WERI-Rb-1 (cell line): Measurements from ENCODE around the gene KCNH5.

ENCODE experiments used
- DNase-seq: peaks from one replicate; pipeline ENCODE4 v3.0.0-alpha.2; 2020
- H3K27ac ChIP-seq: fragments of 250-450 bp; sonication (Bioruptor Pico); 2 replicates; pipeline ENCODE4 v1.5.1; 2020; ENCODE audit warnings: mild to moderate bottlenecking, moderate library complexity
- H3K27me3 ChIP-seq: fragments of 250-450 bp; sonication (Bioruptor Pico); 2 replicates; pipeline ENCODE4 v1.5.1; 2021; ENCODE audit warnings: mild to moderate bottlenecking, low read depth, moderate library complexity; ENCODE audit not compliant: insufficient read depth, severe bottlenecking
- H3K36me3 ChIP-seq: fragments of 250-450 bp; sonication (Bioruptor Pico); 2 replicates; pipeline ENCODE4 v1.5.1; 2020; ENCODE audit warnings: mild to moderate bottlenecking, moderate library complexity
- H3K4me3 ChIP-seq: 2 replicates; pipeline ENCODE4 v1.5.1; 2011; ENCODE audit warnings: low read depth, mild to moderate bottlenecking, control low read depth, low read length
- H3K9me3 ChIP-seq: fragments of 250-450 bp; sonication (Bioruptor Pico); 2 replicates; pipeline ENCODE4 v1.5.1; 2021; ENCODE audit warnings: mild to moderate bottlenecking, moderate library complexity; ENCODE audit not compliant: severe bottlenecking
- TF ChIP-seq, protein P1 (sequence below): IDR thresholded peaks from 2 replicates; pipeline ENCODE4 v1.5.1; 2011; ENCODE audit warnings: low read depth, mild to moderate bottlenecking, control low read depth, inconsistent platforms, low read length

Gene KCNH5

DNA sequence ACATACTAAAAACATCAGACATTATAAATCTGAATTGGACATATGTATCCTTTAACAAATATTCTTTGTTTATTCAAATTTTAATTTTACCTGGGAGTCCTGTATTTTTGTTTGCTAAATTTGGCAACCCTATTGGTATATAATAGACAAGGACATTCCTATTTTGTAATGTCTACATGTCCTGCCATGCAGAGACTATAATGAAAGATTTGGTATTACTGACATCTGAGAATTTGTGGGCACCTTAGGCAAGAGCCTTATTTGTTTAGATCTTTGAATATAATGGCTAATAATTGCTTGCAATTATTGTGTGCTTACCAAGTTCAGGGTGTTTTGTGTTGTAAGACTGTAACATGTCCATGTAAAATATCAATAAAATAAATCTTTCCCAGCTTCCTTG lies 334.4 kb downstream of the KCNH5 start:
- Histone ChIP-seq H3K27me3 (no peaks in the 10 kb centered on the region), H3K4me3 (no peak overlapping the region), H3K9me3 (no peaks in the 10 kb centered on the region), H3K27ac (no peak overlapping the region), H3K36me3 (no peaks in the 10 kb centered on the region)
- TF ChIP-seq, protein P1, sequence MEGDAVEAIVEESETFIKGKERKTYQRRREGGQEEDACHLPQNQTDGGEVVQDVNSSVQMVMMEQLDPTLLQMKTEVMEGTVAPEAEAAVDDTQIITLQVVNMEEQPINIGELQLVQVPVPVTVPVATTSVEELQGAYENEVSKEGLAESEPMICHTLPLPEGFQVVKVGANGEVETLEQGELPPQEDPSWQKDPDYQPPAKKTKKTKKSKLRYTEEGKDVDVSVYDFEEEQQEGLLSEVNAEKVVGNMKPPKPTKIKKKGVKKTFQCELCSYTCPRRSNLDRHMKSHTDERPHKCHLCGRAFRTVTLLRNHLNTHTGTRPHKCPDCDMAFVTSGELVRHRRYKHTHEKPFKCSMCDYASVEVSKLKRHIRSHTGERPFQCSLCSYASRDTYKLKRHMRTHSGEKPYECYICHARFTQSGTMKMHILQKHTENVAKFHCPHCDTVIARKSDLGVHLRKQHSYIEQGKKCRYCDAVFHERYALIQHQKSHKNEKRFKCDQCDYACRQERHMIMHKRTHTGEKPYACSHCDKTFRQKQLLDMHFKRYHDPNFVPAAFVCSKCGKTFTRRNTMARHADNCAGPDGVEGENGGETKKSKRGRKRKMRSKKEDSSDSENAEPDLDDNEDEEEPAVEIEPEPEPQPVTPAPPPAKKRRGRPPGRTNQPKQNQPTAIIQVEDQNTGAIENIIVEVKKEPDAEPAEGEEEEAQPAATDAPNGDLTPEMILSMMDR: no peak
- no peak for DNase-seq

DNA sequence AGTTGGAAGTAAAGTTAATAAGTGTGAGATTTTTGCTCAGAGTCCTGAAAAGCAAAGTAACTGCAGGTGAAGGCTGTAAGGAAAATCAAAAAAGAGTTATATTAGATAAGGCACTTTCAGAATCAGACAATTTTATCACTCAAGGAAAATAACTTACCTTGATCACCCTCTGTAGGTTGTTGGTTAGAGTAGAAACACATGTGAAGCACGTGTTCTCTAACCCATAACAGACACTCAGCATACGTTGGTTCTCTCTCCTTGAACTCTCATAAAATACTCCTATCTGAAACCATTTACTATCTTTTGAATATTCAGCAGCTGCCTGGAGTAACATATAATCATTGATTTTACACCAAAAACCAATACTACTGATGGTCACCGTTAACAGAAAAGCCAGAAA lies 335.5 kb downstream of the KCNH5 start:
- TF ChIP-seq, protein P1: no peak
- Histone ChIP-seq H3K4me3 (no peak overlapping the region), H3K36me3 (no peaks in the 10 kb centered on the region), H3K9me3 (no peaks in the 10 kb centered on the region), H3K27ac (no peak overlapping the region), H3K27me3 (no peaks in the 10 kb centered on the region)
- no peak for DNase-seq

DNA sequence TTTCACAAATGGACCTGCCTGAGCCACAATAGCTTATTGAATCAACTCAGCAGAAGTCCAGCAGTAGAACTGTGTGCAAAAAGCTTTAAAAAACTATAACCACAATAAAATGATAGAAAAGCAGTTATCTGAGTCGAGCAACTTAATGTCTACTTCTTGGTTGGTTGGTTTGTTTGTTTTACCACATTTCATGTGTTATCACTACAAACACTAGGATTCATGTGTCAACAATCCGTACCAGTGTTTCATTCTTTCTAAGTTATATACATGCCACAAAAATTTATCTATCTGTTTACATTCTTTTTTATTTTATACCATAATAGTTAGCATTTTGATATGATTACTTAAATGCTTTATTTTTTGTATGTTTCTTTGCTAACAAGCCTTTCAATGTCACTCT lies 339.0 kb downstream of the KCNH5 start:
- Histone ChIP-seq H3K4me3 (no peak overlapping the region), H3K9me3 (no peaks in the 10 kb centered on the region), H3K27me3 (no peaks in the 10 kb centered on the region), H3K36me3 (no peaks in the 10 kb centered on the region), H3K27ac (no peak overlapping the region)
- no peak for DNase-seq
- TF ChIP-seq, protein P1: no peak

- no peak overlapping the region for H3K27ac ChIP-seq
- no peaks in the 10 kb centered on the region for H3K27me3 ChIP-seq
- H3K9me3 ChIP-seq: no peaks in the 10 kb centered on the region
- TF ChIP-seq, protein P1: no peak
- H3K4me3 ChIP-seq: no peak overlapping the region
- no peaks in the 10 kb centered on the region for H3K36me3 ChIP-seq
- no peak for DNase-seq
Measured at GRCh38 chr14:62697461-62697860, 347.8 kb downstream of the KCNH5 start.

GRCh38 chr14:62696929-62697328 lies 348.3 kb downstream of the KCNH5 start:
- DNase-seq: no peak
- no peak overlapping the region for H3K27ac ChIP-seq
- no peaks in the 10 kb centered on the region for H3K27me3 ChIP-seq
- H3K36me3 ChIP-seq: no peaks in the 10 kb centered on the region
- TF ChIP-seq, protein P1: no peak
- H3K9me3 ChIP-seq: no peaks in the 10 kb centered on the region
- no peak overlapping the region for H3K4me3 ChIP-seq

- H3K9me3 ChIP-seq: no peaks in the 10 kb centered on the region
- H3K36me3 ChIP-seq: no peaks in the 10 kb centered on the region
- H3K27ac ChIP-seq: no peak overlapping the region
- no peaks in the 10 kb centered on the region for H3K27me3 ChIP-seq
- no peak for DNase-seq
- TF ChIP-seq, protein P1: no peak
- no peak overlapping the region for H3K4me3 ChIP-seq
Measured at GRCh38 chr14:62696331-62696924, 348.8 kb downstream of the KCNH5 start.
